Left ventricle myocardium inferior (tissue), 1 donor: ENCODE data around the gene ETF1. TPM values are rescaled to one million over a fixed set of nuclear protein-coding genes. Genes with fewer than 3 reads are reported as not detected.

ENCODE experiments used
- DNase-seq: peaks from one replicate; pipeline ENCODE4 v3.0.0-alpha.2; 2020
- H3K27ac ChIP-seq: fragments of 200-600 bp; replicated peaks from 2 replicates; pipeline ENCODE4 v1.8.0; 2021
- H3K27me3 ChIP-seq: fragments of 200-600 bp; 2 replicates; pipeline ENCODE4 v1.8.0; 2021; ENCODE audit warnings: low read depth
- H3K36me3 ChIP-seq: fragments of 200-600 bp; 2 replicates; pipeline ENCODE4 v1.8.0; 2021
- H3K4me1 ChIP-seq: fragments of 200-600 bp; 2 replicates; pipeline ENCODE4 v1.8.0; 2021
- H3K4me3 ChIP-seq: fragments of 200-600 bp; 2 replicates; pipeline ENCODE4 v1.8.0; 2021; ENCODE audit warnings: mild to moderate bottlenecking, moderate library complexity
- H3K9me3 ChIP-seq: fragments of 200-600 bp; replicated peaks from 2 replicates; pipeline ENCODE4 v1.8.0; 2021
- intact Hi-C: fragments of 100-400 bp; cut with micrococcal nuclease; formaldehyde crosslinking; loops from one replicate; pipeline ENCODE4 v1.11.0; 2022
- total RNA-seq: library from RNA; stranded (reverse); fragmentation: NEBNext Ultra II Directional; extraction: Animal tissue kit (Norgen Biotek cat#: 25700); gene quantifications from one replicate; pipeline ENCODE4 v1.2.1, GENCODE V29; 2021
- TF ChIP-seq, protein P1 (sequence below): fragments of 200-600 bp; IDR thresholded peaks from 2 replicates; pipeline ENCODE4 v1.8.0; 2021; ENCODE audit warnings: antibody characterized with exemption, mild to moderate bottlenecking, borderline replicate concordance
- donor health status: DM: no; HTN: yes; CAD: no; lungs with severe emphysema.

Gene ETF1
- total RNA-seq, 1 donor from 2014 or later = 80.8 TPM

GRCh38 chr5:138469540-138470321 lies 73.3 kb downstream of the ETF1 start:
- intact Hi-C loops = no loop called here
- H3K4me1 ChIP-seq = peaks cover 30% of the 10 kb centered on the region
- H3K27me3 ChIP-seq = no peaks in the 10 kb centered on the region
- H3K27ac ChIP-seq = no peak overlapping the region
- TF ChIP-seq, protein P1, sequence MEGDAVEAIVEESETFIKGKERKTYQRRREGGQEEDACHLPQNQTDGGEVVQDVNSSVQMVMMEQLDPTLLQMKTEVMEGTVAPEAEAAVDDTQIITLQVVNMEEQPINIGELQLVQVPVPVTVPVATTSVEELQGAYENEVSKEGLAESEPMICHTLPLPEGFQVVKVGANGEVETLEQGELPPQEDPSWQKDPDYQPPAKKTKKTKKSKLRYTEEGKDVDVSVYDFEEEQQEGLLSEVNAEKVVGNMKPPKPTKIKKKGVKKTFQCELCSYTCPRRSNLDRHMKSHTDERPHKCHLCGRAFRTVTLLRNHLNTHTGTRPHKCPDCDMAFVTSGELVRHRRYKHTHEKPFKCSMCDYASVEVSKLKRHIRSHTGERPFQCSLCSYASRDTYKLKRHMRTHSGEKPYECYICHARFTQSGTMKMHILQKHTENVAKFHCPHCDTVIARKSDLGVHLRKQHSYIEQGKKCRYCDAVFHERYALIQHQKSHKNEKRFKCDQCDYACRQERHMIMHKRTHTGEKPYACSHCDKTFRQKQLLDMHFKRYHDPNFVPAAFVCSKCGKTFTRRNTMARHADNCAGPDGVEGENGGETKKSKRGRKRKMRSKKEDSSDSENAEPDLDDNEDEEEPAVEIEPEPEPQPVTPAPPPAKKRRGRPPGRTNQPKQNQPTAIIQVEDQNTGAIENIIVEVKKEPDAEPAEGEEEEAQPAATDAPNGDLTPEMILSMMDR = no peak
- no peaks in the 10 kb centered on the region for H3K9me3 ChIP-seq
- no peak for DNase-seq
- H3K36me3 ChIP-seq = no peaks in the 10 kb centered on the region
- H3K4me3 ChIP-seq = no peak overlapping the region

- no peak overlapping the region for H3K27ac ChIP-seq
Measured at GRCh38 chr5:138468966-138469539, 74.0 kb downstream of the ETF1 start.

DNA sequence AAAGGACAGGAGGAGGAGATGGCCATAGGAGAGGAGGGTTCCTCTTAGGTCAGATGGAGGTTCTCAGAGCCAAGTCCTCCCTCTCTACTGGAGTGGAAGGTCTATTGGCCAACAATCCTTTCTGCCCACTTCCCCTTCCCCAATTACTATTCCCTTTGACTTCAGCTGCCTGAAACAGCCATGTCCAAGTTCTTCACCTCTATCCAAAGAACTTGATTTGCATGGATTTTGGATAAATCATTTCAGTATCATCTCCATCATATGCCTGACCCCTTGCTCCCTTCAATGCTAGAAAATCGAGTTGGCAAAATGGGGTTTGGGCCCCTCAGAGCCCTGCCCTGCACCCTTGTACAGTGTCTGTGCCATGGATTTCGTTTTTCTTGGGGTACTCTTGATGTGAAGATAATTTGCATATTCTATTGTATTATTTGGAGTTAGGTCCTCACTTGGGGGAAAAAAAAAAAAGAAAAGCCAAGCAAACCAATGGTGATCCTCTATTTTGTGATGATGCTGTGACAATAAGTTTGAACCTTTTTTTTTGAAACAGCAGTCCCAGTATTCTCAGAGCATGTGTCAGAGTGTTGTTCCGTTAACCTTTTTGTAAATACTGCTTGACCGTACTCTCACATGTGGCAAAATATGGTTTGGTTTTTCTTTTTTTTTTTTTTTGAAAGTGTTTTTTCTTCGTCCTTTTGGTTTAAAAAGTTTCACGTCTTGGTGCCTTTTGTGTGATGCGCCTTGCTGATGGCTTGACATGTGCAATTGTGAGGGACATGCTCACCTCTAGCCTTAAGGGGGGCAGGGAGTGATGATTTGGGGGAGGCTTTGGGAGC lies 74.7 kb downstream of the ETF1 start:
- no peaks in the 10 kb centered on the region for H3K9me3 ChIP-seq
- no peak for DNase-seq
- TF ChIP-seq, protein P1 = no peak
- intact Hi-C loops = no loop called here
- H3K36me3 ChIP-seq = no peaks in the 10 kb centered on the region
- no peaks in the 10 kb centered on the region for H3K27me3 ChIP-seq
- H3K27ac ChIP-seq = no peak overlapping the region
- peak overlapping the region; percentile 91 for H3K4me3 ChIP-seq
- peaks cover 40% of the 10 kb centered on the region for H3K4me1 ChIP-seq

More at GRCh38 chr5:138468966-138469539, 74.0 kb downstream of the ETF1 start:
- H3K9me3 ChIP-seq = no peaks in the 10 kb centered on the region
- H3K36me3 ChIP-seq = no peaks in the 10 kb centered on the region
- H3K27me3 ChIP-seq = no peaks in the 10 kb centered on the region
- intact Hi-C loops = no loop called here
- DNase-seq = no peak
- H3K4me1 ChIP-seq = peaks cover 36% of the 10 kb centered on the region
- TF ChIP-seq, protein P1 = no peak
- no peak overlapping the region for H3K4me3 ChIP-seq

DNA sequence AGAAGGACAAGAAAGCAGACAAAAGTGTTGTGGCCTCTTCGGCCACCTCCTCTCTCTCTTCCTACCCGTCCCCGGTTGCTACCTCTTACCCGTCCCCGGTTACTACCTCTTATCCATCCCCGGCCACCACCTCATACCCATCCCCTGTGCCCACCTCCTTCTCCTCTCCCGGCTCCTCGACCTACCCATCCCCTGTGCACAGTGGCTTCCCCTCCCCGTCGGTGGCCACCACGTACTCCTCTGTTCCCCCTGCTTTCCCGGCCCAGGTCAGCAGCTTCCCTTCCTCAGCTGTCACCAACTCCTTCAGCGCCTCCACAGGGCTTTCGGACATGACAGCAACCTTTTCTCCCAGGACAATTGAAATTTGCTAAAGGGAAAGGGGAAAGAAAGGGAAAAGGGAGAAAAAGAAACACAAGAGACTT lies 75.3 kb downstream of the ETF1 start:
- DNase-seq = no peak
- TF ChIP-seq, protein P1 = no peak
- intact Hi-C loops = no loop called here
- no peaks in the 10 kb centered on the region for H3K9me3 ChIP-seq
- H3K27ac ChIP-seq = no peak overlapping the region
- no peaks in the 10 kb centered on the region for H3K27me3 ChIP-seq
- H3K4me3 ChIP-seq = peak overlapping the region; percentile 91
- peaks cover 44% of the 10 kb centered on the region for H3K4me1 ChIP-seq
- no peaks in the 10 kb centered on the region for H3K36me3 ChIP-seq

DNA sequence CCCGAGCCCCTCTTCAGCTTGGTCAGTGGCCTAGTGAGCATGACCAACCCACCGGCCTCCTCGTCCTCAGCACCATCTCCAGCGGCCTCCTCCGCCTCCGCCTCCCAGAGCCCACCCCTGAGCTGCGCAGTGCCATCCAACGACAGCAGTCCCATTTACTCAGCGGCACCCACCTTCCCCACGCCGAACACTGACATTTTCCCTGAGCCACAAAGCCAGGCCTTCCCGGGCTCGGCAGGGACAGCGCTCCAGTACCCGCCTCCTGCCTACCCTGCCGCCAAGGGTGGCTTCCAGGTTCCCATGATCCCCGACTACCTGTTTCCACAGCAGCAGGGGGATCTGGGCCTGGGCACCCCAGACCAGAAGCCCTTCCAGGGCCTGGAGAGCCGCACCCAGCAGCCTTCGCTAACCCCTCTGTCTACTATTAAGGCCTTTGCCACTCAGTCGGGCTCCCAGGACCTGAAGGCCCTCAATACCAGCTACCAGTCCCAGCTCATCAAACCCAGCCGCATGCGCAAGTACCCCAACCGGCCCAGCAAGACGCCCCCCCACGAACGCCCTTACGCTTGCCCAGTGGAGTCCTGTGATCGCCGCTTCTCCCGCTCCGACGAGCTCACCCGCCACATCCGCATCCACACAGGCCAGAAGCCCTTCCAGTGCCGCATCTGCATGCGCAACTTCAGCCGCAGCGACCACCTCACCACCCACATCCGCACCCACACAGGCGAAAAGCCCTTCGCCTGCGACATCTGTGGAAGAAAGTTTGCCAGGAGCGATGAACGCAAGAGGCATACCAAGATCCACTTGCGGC lies 75.9 kb downstream of the ETF1 start:
- intact Hi-C loops = no loop called here
- TF ChIP-seq, protein P1 = no peak
- no peaks in the 10 kb centered on the region for H3K9me3 ChIP-seq
- H3K4me1 ChIP-seq = peaks cover 44% of the 10 kb centered on the region
- no peak overlapping the region for H3K27ac ChIP-seq
- no peaks in the 10 kb centered on the region for H3K36me3 ChIP-seq
- peak overlapping the region; percentile 91 for H3K4me3 ChIP-seq
- no peak for DNase-seq
- no peaks in the 10 kb centered on the region for H3K27me3 ChIP-seq
